Measurements from ENCODE around the gene UBAP1L. TPM values are rescaled to one million over a fixed set of nuclear protein-coding genes. Genes with fewer than 3 reads are reported as not detected.

The UBAP1L gene
- total RNA-seq, 2 donors from 2014 or later, result 3.4 to 4.6 TPM

DNA sequence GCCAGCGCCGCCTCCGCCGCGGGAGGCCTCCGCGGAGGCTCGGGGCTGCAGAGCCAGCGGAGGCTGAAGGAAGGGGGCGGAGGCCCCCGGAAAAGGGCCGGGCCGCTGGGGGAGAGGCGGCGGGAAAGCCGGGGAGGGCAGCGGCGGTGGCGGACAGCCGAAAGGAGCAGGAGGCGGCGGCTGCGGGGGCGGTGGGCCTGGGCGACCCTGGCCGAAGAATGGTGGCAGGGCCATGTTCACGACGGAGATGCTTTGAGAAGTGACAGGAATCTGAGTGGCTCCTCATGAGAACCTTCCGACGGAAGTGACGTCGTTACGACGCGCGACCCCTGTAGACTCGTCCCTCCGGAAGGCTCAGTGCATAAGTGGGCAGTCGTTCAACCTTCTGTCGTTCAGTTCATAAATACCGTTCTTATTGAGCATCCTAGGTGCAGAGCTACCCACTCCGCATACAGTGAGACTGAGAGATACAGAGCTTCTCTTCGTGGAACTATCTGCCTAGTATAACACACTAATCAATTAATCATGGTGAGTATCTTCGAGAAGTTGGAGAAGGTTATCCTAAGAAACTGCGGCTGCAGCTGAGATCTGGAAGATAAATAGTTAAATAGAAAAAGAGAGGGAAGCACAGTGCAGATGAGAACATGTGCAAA, 18.7 kb upstream of the UBAP1L start, which contains the start of gene PDCD7:
PDCD7 (minus strand) TSS at position 261 of the 653 bp plus-strand sequence; CDS start at position 234, 27 bp downstream.
- Histone ChIP-seq H3K4me1 (peaks cover 27% of the 10 kb centered on the region), H3K27ac (peak within 1 kb of the TSS; percentile 26 to 90 (median 80)), H3K36me3 (replicated peaks in 1 of 2; ENCODE audit: insufficient read depth in 1 of 2, low read depth in 2 of 2) (peaks cover 0 to 1% of the 10 kb centered on the region in 2 donors), H3K4me3 (peak within 1 kb of the TSS; percentile 44 to 88), H3K9me3 (no peaks in the 10 kb centered on the region), H3K27me3 (no peaks in the 10 kb centered on the region)
- DNase-seq (peak; percentile 78 to 90 (median 86)), ATAC-seq (peak; percentile 88)
- 0 to 1% methylated on average over 26 to 43 of the region's 45 CpGs for WGBS, 2 donors
- peak; percentile 38 to 76 (median 75) for TF ChIP-seq POLR2A (IDR thresholded peaks at IDR 0.05)
- TF ChIP-seq, protein P1, sequence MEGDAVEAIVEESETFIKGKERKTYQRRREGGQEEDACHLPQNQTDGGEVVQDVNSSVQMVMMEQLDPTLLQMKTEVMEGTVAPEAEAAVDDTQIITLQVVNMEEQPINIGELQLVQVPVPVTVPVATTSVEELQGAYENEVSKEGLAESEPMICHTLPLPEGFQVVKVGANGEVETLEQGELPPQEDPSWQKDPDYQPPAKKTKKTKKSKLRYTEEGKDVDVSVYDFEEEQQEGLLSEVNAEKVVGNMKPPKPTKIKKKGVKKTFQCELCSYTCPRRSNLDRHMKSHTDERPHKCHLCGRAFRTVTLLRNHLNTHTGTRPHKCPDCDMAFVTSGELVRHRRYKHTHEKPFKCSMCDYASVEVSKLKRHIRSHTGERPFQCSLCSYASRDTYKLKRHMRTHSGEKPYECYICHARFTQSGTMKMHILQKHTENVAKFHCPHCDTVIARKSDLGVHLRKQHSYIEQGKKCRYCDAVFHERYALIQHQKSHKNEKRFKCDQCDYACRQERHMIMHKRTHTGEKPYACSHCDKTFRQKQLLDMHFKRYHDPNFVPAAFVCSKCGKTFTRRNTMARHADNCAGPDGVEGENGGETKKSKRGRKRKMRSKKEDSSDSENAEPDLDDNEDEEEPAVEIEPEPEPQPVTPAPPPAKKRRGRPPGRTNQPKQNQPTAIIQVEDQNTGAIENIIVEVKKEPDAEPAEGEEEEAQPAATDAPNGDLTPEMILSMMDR (IDR thresholded peaks at IDR 0.05), result no peak
- intact Hi-C loops (cut with DNase I), result no loop called here

DNA sequence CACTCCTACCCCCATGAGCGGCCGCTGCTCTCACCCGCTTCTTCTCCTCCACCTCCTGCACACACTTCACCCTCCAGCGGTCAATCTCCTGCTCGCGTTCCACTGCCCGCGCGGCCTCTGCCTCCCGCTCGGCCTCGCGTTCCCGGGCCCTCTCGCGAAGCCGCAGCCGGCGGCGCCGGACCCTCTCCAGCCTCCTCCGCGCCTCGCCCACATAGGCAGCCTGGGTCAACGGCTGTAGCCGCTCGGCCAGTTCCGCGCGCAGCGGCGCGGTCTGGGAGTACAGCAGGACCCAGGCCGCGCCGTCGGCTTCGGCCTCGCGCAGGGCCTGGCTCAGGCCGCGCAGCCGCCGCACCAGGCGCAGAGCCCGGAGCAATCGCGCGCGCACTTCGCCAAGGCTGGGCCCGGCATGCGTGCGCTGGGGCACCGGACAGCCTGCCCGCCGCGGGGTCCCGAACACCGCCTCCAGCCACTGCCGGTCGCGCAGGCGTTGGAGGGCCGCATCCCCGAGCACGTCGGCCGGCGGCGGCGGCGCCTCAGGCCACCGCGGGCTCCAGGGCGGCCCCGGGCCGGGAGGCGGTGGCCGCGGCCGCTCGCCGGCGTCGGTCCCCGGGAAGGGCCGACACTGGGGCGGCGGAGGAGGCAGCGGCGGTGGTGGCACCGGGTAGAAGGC, 18.0 kb upstream of the UBAP1L start:
- H3K4me1 ChIP-seq, result peaks cover 27% of the 10 kb centered on the region
- H3K27me3 ChIP-seq, result no peaks in the 10 kb centered on the region
- peaks cover 0 to 8% of the 10 kb centered on the region in 2 donors for H3K36me3 ChIP-seq (replicated peaks in 1 of 2; ENCODE audit: insufficient read depth in 1 of 2, low read depth in 2 of 2)
- peak; percentile 42 to 53 (median 44) for DNase-seq
- intact Hi-C loops (cut with DNase I), result no loop called here
- H3K4me3 ChIP-seq, result peak overlapping the region; percentile 44 to 88
- peak in 1 of 3 donors; percentile 4 for TF ChIP-seq POLR2A (IDR thresholded peaks at IDR 0.05)
- TF ChIP-seq, protein P1 (IDR thresholded peaks at IDR 0.05), result peak in 1 of 7 experiments; percentile 6
- 0% methylated on average over 12 to 85 of the region's 93 CpGs for WGBS, 2 donors
- peak overlapping the region; percentile 26 to 90 (median 80) for H3K27ac ChIP-seq
- no peaks in the 10 kb centered on the region for H3K9me3 ChIP-seq
- ATAC-seq, result peak; percentile 76

DNA sequence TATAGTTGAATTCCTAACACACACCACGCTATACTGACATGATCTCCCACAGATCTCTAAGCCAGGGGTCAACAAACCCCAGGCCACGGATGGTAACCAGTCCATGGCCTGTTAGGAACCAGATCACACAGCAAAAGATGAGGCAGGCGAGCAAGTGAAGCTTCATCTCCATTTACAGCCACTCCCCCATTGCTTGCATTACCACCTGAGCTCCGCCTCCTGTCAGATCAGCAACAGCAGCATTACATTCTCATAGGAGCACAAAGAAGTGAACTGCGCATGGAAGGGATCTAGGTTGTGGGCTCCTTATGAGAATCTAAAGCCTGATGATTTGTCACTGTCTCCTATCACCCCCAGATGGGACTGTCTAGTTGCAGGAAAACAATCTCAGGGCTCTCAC, 15.9 kb upstream of the UBAP1L start:
- H3K36me3 ChIP-seq (replicated peaks in 1 of 2; ENCODE audit: insufficient read depth in 1 of 2, low read depth in 2 of 2), result peaks cover 0 to 16% of the 10 kb centered on the region in 2 donors
- 81 to 82% methylated on average over 5 of the region's 5 CpGs for WGBS, 2 donors
- DNase-seq (no peak), ATAC-seq (no peak)
- no peaks in the 10 kb centered on the region for H3K27me3 ChIP-seq
- intact Hi-C loops (cut with DNase I), result no loop called here
- H3K4me3 ChIP-seq, result no peak overlapping the region
- TF ChIP-seq, protein P1 (IDR thresholded peaks at IDR 0.05), result no peak
- no peak for TF ChIP-seq POLR2A (IDR thresholded peaks at IDR 0.05)
- no peaks in the 10 kb centered on the region for H3K9me3 ChIP-seq
- no peak overlapping the region for H3K27ac ChIP-seq
- H3K4me1 ChIP-seq, result peaks cover 27% of the 10 kb centered on the region

DNA sequence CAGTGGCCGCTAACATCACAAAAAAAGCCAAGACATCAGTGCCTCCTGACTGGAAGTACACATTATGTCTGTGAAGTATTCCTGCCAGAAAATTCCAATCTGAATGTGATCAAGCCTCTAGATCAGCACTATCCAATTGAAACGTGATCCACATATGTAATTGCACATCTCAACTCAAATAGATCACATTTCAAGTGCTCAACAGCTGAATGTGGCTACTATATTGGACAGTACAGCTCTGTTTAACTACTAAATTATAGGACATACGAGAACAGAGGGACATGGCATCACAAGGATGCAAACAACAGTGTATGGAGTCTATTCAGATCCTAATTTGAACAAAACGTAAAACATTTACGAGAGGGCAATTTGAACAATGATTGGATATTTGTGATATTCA, 542 bp upstream of the UBAP1L start:
- DNase-seq, result no peak
- no peaks in the 10 kb centered on the region for H3K27me3 ChIP-seq
- no peak overlapping the region for H3K27ac ChIP-seq
- H3K4me3 ChIP-seq, result no peak overlapping the region
- intact Hi-C loops (cut with DNase I), result no loop called here
- peaks cover 9 to 30% of the 10 kb centered on the region in 2 donors for H3K36me3 ChIP-seq (replicated peaks in 1 of 2; ENCODE audit: insufficient read depth in 1 of 2, low read depth in 2 of 2)
- H3K4me1 ChIP-seq, result no peaks in the 10 kb centered on the region
- TF ChIP-seq, protein P1 (IDR thresholded peaks at IDR 0.05), result no peak
- TF ChIP-seq POLR2A (IDR thresholded peaks at IDR 0.05), result no peak
- no peaks in the 10 kb centered on the region for H3K9me3 ChIP-seq
- 80 to 84% methylated on average over 5 of the region's 5 CpGs for WGBS, 2 donors
- no peak for ATAC-seq
